GM18867 (cell line): Measurements from ENCODE around the gene C5orf46.
"Not testable (repeated sequence)": the region's sequence is repeated elsewhere in the genome, so short reads cannot be mapped to it uniquely, and the experiment has no call there.

Source experiments
- ATAC-seq: cut with Tn5 transposase; IDR thresholded peaks from one replicate; pipeline ENCODE4 v1.9.1; 2021; ENCODE audit warnings: mild to moderate bottlenecking, moderate library complexity; ENCODE audit not compliant: unreplicated experiment

C5orf46 gene

GRCh38 chr5:147906326-147907095 is at the start of gene C5orf46:
TSS of gene C5orf46 (minus strand) at chr5:147906538. CDS start at chr5:147906501, 37 bp downstream.
- ATAC-seq, result no peak

DNA sequence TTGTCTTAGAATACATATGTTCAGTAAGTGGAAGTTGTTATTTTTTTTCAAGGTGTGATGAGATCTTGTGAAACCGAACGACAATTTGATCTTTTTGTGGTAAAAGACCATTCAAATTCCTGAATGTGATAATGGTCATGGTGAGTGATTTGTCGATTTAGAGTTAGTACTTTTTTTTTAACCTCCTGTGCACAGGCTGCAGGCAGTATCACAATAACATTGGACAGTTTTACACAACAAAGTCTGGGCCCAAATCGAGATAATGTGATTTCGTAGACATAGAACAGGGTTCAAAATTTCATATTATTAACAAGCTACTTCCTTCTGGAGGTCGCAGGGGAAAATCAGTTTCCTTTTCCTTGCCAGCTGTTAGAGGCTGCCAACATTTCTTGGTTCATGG is 48.6 kb upstream of the C5orf46 start:
- no peak for ATAC-seq

GRCh38 chr5:147949711-147950573 is 43.6 kb upstream of the C5orf46 start:
- peak; percentile 73 for ATAC-seq

- not testable (repeated sequence) for ATAC-seq
Observed at GRCh38 chr5:147946658-147947274, 40.4 kb upstream of the C5orf46 start.

- no peak for ATAC-seq
Observed at GRCh38 chr5:147939431-147940114, 33.2 kb upstream of the C5orf46 start.

DNA sequence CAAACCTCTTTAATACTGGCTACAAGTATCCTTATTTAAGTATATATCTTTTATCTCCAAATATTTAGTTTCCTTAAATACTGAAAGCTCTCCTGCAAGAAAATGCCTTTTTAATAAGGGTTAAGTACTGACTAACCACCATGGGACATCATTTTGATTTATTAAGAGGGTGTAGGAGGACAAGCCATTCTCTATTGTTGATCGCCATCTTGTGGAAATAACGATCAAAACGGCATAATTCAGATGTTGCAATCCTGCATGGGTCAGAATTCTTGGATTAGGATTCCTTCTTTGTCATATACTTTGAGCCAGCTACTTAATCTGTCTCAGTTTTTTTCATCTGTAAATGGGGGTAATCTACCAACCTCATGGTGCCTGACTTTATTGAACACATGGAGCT is 28.7 kb upstream of the C5orf46 start:
- no peak for ATAC-seq

DNA sequence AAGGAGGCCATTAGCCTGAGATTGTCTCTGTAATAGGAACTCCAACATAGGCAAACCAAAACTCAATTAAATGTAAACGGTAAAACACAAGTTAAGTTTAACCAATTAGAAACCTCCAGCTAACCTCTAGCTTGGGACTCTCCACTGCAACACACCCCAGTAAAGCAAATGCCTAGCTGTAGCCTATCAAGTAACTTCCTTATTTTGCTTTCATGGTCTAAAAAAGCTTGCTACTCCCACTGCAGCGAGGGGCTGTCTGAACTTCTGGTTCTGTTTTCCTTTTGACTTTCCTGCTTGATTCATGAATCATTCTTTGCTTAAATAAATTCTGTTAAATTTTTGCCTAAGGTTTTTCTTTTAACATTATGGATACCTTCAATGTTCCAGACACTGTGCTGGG is 24.4 kb upstream of the C5orf46 start:
- ATAC-seq, result no peak

GRCh38 chr5:147927901-147928300 is 21.6 kb upstream of the C5orf46 start:
- ATAC-seq, result no peak

DNA sequence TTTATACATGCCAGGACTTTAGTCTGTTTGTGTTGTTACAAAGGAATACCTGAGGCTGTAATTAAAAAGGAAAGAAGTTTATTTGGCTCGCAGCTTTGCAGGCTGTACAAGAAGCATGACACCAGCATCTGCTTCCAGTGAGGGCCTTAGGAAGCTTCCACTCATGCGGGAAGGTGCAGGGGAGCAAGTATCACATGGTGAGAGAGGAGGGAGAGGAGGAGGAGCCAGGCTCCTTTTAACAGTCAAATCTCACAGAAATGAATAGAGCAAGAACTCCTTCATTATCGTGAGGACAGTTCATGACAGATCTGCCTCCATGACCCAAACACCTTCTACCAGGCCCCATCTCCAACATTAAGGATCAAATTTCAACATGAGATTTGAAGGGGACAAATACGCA is 18.7 kb upstream of the C5orf46 start:
- no peak for ATAC-seq

GRCh38 chr5:147921136-147921535 is 14.8 kb upstream of the C5orf46 start:
- ATAC-seq, result no peak

- no peak for ATAC-seq
Observed at GRCh38 chr5:147920420-147921030, 14.2 kb upstream of the C5orf46 start.

- ATAC-seq, result no peak
Observed at GRCh38 chr5:147918899-147919298, 12.6 kb upstream of the C5orf46 start.

DNA sequence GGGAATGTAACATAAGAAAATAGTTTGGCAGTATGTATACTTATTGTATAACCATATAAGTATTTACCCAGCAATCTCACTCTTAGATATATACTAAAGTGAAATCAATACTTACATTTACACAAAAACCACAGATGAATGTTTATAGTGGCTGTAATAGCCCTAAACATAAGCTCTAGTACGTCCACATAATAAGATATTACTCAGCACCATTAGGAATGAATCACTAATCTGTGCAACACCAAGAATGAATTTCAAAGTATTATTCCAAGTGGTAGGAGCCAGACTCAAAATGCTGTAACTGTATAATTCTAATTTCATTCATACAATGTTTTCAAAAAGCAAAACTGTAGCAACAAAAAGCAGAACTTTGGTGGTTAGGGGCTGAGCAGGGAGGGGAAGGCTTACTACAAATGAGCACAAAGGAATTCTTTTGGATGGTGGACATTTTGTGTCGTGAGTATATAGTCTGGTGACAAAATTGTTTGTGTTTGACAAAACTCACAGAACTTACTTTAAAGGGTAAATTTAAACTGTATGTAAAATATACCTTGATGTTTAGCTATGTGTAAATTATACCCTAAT is 11.9 kb upstream of the C5orf46 start:
- no peak for ATAC-seq

DNA sequence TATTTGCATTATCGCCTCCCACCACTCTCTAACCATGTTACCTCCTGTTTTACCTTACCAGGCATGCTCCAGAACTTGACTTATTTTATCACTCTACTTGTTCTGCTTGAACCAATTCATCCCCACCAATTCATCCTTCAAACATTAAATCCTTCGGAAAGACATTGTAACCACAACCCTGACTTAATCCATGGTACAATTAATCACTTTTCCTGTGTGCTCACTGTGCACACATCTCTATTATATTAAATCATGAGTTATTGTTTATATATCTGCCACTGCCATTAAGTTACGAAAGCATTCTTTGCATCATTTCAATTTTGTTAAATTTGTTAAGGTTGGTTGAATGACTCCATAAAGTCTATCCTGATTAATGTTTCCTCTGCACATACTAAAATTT is 7.4 kb upstream of the C5orf46 start:
- ATAC-seq, result no peak

DNA sequence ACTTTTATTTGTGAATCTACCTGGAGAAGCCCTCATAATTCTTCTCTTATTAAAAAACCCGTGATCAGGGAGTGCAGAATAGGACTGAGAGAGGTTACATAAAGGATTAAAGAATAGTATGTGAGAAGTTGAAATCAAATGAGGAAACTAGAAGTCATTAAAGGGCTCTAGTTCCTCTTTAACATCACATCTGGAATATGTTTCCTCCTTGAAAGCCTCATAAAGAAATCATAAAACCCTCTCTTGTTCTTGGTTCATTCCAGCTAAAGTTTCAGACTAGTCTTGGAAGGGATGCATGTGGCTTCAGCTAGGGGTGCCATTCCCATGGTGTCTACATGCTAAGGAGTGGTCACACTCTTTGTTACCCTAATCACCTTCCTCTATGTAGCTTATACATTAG is 5.7 kb upstream of the C5orf46 start:
- no peak for ATAC-seq

GRCh38 chr5:147911427-147911826 is 5.1 kb upstream of the C5orf46 start:
- ATAC-seq, result no peak

DNA sequence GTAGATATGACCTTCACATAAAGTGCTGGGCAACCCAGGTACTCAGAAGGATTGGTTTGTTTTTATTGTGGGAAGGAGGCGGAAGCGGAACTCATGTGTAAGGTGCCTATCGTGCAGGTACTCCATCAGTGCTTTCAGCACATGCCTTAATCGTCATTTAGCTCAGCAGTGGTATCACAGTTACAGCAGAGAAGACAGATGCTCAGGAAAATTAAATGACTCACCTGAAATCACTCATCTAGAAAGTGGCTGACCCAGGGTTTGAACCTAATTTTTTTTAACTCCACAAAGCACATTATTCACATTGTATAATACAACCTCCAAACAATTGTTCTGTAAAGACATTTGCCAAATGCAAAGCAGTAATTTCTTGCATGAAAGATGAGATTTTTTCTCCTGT is 2.2 kb downstream of the C5orf46 start:
- no peak for ATAC-seq

DNA sequence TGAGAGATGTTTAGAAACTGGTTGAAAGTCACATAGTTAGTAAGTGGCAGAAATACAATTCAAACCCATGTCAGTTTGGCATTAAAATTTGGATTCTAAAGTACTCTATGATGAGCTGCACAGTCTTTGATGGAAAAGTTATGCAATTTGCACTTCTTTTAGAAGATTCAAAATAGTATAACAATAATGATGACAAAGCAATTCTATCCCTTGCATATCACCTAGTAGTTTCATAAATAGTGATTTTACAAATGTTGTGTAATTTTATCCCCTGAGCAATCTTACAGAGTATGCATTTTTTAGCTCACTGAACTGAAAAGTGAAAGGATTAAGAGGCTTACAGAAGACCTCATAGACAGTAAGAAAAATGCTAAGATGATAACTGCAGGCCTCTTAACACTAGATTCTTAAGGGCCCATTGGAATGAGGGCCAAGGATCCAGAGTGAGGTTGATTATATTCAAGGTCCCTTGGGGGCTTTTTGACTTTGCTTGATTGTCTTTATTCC is 3.7 kb downstream of the C5orf46 start:
- no peak for ATAC-seq

GRCh38 chr5:147901599-147902039 is 4.7 kb downstream of the C5orf46 start:
- no peak for ATAC-seq

DNA sequence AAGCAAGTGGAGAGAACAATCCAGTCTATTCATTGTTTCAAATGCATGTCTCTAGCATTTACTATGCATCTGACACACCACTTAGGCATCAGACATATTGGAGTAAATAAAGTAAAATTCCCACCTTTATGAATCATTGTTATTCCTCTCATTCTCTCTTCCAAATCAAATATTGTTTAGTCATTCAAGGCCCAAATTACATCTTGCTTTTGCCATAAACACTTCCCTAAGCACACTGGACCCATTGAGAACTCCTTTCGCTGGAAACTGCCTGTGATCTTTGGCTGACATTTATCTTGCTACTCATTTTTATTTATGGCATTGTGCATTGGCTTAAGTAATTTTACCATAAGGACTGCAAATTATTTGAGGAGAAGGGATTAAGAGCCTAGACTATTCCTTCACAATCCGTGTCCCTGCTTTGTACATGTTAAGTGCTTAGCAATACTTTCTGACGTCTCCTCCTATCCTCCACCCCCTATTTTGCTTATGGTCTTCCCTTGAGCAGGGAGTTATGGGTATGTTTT is 7.4 kb downstream of the C5orf46 start:
- no peak for ATAC-seq
